Stimulated activated CD8-positive, alpha-beta memory T cell treated with anti-CD3 and anti-CD28 coated beads, Interleukin-4, amount 100 ng/mL, for 24 hours (primary cell): ENCODE data around the gene TPBGL.

Experiments used
- DNase-seq: peaks from one replicate; pipeline ENCODE4 v3.0.0-alpha.2; 2020; ENCODE audit warnings: low read depth

TPBGL gene, protein sequence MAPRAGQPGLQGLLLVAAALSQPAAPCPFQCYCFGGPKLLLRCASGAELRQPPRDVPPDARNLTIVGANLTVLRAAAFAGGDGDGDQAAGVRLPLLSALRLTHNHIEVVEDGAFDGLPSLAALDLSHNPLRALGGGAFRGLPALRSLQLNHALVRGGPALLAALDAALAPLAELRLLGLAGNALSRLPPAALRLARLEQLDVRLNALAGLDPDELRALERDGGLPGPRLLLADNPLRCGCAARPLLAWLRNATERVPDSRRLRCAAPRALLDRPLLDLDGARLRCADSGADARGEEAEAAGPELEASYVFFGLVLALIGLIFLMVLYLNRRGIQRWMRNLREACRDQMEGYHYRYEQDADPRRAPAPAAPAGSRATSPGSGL

DNA sequence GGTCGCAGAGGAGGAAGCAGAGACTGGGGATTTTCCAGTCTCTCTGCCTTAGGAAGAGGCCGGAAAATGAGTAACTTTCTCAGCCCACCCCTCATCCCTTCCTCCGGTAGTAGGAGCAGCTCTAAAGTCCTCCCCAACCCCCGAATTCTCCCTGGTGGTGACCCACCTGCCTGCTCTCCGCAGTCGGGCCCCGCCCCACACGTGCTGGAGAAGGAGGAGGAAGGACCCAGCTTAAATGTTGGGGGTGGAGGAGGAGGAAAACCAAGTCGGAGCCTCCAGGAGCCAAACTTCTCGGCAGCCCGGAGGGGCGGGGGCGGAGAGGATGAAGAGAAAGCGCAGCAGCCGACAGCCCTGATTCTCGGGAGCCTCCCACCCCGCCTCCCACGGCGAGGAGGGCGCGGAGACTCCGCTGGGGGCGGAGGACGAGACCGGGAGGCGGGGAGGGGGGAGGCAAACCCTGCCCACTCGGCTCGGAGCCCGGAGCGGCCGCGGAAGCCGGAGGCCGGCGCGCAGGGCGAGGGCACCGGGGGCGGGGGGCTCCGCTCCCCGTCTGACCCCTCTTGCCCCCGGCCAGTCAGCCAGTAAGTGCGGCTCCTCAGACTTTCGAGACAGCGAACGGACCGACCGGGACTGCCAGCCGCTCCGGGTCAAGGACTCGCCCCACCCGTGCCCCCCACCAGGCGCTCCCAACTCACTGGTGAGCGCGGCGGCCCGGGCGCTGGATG is at the start of gene TPBGL:
Gene TPBGL (plus strand): TSS at position 464 of the 725 bp plus-strand sequence. CDS start 276 bp downstream, outside the sequence.
- no peak for DNase-seq

DNA sequence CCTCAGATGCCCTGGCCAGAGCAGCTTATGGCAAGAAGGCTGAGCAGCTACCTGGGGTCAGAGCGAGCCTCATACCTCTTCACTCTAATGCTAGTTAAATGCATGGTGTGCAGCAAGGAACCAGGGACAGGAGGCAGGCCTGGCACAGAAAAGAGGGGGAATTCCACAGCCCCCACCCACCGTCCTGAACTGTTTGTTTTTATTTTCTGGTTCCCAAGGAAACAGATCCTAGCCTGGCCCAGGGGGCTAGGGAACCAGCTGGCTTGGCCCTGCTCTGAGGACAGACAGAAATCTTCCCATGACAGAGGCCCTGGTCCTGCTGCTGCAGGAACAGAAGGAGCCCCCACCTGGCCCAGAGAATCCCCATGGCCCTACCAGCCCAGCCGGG is 49.2 kb upstream of the TPBGL start:
- no peak for DNase-seq

DNA sequence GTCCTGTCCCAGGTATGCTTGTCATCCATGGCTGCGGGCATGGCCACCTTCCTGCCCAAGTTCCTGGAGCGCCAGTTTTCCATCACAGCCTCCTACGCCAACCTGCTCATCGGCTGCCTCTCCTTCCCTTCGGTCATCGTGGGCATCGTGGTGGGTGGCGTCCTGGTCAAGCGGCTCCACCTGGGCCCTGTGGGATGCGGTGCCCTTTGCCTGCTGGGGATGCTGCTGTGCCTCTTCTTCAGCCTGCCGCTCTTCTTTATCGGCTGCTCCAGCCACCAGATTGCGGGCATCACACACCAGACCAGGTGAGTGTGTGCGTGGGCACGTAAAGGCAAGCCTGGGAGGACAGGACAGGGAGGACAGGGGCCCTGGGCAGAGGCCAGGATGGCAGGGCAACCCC is 47.3 kb upstream of the TPBGL start:
- no peak for DNase-seq

DNA sequence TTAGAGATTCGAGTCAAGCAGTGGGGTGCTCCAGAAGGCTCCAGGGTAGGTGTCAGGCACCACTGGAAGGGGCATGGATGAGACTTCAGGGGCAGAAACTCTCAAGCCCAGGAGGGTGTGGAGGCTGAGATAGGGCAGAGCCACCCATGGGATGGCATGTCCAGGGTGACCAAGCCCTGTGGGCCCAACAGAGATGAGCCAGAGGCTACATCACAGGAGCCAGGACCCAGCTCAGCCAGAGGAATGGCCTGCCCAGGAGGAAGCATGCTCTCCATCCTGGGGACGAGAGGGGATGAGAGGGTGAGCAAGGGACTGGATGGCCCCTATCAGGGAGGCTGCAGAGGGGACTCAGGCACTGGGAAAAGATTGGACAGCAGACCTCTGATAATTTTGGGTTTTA is 46.9 kb upstream of the TPBGL start:
- no peak for DNase-seq

DNA sequence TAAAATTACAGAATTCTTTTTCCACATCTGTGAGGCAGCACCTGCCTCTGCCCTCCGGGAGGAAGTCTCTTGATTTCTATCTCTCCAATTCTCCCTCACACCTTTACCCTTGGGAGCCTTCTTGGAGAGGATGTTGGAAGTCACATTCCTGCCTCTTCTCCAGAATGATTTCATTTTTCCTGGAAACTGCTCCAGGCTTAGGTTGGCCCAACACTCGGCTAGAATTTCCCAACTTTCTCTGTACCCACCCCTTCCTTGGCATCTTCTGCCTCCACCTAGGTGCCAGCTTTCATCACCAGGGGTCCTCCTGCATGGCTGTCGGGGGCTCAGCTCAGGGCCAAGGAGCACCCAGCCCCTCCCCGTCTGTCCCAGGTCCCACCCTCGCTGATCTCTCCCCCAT is 46.4 kb upstream of the TPBGL start:
- DNase-seq, result no peak

DNA sequence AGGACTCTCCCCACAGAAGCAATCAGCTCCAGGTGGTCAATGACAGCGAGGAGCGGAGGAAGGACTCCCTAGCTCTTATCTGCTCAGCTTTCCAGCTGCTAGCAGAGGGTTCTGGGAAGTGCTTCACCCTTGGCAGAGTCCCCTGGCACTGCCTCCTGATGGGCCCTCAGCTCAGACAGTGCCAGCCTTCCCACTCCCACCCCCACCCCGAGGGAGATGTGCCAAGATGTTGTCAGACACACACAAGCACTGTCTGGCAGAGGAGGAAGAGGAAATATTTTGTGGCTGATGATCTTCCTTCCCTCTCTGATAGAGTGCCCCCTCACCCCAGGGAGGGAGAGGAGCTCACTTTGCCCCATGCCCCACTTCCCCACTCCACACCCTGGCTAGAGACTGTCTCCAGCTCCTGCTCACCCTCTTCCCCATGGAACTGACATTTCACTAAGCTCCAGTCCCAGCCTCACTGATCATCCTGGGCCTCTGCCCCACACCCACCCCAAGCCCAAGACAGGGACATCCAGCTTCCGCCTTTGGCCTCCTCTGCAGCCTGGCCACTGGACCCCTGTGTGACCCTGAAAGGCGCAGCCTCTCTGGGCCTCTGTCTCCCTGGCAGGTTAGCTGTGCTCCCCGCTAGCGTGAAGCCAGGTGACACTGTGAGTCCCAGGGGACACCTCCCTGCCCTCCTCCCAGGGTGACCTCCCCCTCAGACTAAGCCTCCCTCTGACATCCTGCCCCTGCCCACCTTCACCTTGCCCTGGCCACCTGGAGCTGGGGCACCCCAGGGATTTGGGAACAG is 45.2 kb upstream of the TPBGL start:
- DNase-seq, result no peak

DNA sequence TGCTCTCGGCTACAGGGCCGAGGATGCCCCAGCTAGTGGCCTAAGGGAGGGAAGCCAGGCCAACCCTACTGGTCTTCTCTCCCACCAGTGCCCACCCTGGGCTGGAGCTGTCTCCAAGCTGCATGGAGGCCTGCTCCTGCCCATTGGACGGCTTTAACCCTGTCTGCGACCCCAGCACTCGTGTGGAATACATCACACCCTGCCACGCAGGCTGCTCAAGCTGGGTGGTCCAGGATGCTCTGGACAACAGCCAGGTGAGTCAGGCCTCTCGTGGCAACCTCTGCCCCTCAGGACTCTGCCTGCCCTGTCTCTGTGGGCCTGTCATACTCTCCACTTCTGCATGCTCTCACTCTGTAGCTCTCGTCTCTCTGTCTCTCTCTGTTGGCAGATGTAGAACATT is 44.1 kb upstream of the TPBGL start:
- no peak for DNase-seq

DNA sequence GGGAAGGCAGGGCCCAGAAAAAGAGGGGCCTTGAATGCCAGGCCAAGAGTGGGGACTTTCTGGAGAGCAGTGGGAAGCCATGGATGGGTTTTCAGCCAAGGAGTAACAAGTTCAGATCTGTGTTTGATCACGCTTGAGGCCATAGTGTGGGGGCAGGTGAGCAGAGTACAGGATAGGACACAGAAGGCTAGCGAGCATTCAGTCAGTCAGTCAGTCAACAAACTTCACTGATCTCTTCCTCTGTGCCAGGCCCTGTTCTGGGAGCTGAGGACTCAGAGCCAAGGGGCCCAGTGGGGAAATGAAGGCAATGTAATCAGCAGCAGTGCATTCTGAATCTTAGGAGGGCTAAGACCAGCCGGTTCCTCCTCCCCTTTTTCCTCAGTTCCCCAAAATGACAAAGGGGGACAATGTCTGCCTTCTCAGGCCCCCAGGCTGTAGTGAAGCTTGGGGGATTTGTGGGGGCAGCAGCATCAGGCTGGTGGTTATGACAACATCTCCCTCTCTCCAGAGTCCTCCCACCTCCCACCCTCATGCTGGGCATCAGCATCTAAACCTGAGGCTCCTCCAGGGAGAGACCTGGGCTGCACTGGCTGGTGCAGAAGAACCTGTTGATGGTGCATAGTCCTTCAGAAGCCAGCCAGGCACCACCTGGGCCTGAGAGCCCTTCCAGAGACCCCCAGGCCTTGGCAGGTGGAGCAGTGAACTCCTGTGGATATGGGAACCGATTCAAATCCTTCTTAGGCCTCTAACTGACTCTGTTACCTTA is 42.9 kb upstream of the TPBGL start:
- no peak for DNase-seq

DNA sequence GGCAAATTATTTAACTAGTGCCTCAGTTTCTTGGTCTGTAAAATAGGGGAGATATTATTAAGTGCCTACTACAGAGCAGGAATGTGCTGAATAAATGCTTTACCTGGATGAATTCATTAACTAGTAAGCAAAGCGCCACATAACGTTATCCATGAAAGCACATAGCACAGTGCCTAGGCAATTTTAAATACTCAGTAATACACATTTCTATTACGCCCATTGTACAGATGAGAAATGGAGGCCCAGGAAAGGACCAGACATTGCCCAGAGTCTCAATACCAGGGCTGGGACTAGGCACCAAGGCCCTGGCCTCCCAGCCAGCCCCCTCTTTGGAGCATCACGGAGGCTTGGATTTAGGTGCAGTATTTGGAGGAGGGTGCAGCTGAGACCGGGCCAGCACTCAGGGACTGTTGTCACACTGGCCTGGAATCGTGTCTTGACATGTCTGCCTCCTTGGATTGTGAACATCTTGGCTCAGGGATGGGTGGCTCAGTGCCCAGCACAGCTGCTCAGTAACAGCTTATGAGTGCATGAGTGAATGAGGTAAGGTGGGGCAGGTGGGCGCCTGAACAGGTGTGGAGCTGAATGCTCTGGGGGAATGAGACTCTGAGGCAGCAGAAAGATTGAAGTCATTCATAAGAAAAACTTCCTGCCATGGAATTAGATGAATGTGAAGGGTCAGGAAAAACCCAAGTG is 42.1 kb upstream of the TPBGL start:
- DNase-seq, result no peak

DNA sequence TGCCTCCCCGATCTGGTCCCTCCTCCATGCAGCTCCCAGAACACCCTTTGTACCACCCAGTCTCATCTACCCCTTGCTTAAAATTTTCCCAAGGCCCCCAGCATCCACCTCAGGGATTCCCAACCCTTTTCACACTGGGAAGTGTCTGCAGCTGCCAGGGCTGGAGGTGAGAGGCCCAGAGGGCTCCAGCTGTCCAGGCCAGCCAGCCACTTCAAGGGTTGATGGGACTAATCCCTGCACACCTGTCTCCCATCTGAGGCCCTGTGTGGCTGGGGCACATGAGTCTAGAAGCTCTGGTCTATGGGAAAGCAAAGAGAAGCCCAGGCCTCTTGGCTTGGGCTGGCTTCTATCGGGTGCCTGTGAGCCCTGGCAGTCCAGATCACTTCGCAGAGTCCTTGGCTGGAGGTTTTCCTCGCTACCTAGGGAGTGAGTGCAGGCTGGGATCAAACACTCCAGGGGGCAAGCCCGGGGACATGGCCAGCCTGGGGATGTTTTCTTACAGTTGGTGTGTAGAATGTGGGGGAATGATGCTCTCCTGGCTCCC is 41.1 kb upstream of the TPBGL start:
- no peak for DNase-seq

DNA sequence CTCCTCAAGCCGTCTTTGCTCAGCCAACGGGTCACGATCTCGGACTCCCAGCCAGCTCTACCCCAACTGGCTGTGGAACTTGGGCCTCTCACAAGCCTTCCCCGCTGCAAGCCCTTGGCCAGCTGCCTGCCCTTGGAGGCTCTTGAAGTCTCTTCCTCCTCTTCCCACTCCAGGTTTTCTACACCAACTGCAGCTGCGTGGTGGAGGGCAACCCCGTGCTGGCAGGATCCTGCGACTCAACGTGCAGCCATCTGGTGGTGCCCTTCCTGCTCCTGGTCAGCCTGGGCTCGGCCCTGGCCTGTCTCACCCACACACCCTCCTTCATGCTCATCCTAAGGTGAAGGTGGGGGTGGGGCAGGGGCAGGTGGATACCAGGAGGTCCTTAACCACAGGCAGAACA is 40.5 kb upstream of the TPBGL start:
- DNase-seq, result no peak

DNA sequence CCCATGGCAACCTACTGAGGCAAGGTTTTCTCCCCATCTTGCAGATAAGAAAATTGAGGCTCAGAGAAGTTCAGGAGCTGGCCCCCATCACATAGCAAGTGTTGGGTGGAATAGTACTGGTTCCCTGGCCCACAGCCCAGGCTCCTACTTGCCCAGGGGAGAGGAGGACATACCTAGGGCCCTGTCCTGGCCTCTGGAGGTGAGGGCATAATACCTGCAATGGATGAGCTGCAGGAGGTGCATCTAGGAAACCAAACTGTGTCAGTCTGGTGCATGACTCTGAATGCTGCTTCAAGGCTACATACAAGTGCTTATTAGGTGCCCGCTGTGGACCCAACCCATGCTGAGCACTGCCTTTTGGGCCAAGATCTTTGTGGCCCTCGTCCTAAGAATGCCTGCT is 40.0 kb upstream of the TPBGL start:
- no peak for DNase-seq

DNA sequence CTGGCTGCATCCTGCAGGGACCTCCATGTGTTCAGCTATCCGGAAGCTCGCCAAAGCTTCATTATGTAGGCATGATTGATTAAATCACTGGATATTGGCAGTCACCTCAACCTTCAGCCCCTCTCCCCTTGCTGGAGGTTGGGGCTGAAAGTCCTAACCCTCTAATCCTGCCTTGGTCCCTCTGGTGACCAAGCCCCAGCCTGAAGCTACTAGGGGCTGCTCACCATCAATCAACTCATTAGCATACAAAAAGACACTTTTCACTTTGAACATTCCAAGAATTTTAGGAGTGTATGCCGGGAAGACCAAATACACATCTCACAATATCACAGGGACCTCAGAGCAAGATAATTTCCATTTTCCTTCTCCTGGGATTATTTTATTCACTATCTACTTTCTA is 38.8 kb upstream of the TPBGL start:
- no peak for DNase-seq

DNA sequence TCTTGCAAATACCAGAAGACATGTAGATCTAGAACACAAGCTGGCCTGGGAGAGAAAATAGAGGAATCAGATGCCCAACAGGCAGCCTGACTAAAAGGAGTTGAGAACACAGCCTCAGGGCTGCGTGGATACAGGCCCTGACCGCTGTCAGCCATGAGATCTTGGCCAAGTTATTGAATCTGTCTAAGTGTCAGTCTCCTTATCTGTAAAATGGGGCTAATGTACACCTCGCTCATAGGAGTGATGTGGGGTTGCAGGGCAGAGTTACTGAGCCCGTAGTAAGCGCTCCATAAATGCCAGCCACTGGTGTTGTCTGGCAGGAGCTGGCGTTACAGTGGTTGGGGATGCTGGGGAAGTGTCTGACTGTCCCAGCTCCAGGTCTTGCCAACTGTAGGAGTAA is 38.4 kb upstream of the TPBGL start:
- DNase-seq, result no peak

DNA sequence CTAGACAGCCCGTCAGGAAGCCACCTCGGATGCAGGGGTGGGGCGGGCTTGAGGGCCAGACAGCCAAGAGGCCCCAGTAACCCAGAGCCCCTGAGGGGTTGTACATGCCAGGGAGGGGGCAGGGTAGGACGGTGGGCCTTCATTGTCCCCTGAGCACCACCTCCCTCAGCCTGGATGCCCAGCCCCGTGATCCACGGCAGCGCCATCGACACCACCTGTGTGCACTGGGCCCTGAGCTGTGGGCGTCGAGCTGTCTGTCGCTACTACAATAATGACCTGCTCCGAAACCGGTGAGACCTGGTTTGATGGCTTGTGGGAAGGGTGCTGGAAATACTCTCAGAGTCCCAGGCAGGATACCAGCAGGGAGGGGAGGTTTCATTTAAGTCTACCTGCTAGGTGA is 37.4 kb upstream of the TPBGL start:
- no peak for DNase-seq

DNA sequence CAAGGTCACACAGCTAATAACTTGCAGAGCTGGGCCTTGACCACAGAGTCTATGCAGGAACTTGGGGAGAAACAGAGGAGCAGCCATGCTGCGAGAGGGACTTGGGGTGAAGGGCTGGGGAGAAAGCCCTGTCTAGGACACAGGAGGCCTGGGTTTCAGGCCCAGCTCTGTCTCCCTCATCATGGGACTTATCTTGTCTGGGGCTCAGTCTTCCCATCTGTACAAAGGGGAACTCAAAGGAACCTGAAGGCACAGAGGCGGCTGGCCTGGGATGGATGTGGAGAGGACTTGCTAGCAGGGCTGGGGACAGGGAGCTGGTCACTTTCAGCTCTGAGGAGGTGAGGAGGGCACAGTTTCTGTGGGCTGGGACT is 36.9 kb upstream of the TPBGL start:
- DNase-seq, result no peak

DNA sequence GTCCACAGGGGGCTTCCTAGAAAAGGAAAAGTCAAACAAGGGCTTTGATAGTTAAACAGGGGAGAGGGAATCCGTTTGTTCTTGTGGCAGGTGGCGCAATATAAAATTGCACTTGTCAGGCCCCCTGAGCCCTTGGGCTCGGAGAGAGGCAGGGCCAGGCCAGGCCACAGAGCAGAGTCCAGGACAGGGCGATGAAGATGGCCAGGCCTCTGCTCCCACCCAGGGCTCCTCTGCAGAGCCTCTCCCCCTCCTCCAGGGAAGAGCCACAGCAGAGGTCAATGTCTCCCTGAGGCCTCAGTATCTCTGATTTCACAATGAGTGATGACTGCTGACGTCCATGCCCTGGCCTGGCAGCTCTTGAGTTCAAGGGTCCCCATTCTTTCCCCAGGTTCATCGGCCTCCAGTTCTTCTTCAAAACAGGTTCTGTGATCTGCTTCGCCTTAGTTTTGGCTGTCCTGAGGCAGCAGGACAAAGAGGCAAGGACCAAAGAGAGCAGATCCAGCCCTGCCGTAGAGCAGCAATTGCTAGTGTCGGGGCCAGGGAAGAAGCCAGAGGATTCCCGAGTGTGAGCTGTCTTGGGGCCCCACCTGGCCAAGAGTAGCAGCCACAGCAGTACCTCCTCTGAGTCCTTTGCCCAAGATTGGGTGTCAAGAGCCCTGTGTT is 36.4 kb upstream of the TPBGL start:
- DNase-seq, result no peak

DNA sequence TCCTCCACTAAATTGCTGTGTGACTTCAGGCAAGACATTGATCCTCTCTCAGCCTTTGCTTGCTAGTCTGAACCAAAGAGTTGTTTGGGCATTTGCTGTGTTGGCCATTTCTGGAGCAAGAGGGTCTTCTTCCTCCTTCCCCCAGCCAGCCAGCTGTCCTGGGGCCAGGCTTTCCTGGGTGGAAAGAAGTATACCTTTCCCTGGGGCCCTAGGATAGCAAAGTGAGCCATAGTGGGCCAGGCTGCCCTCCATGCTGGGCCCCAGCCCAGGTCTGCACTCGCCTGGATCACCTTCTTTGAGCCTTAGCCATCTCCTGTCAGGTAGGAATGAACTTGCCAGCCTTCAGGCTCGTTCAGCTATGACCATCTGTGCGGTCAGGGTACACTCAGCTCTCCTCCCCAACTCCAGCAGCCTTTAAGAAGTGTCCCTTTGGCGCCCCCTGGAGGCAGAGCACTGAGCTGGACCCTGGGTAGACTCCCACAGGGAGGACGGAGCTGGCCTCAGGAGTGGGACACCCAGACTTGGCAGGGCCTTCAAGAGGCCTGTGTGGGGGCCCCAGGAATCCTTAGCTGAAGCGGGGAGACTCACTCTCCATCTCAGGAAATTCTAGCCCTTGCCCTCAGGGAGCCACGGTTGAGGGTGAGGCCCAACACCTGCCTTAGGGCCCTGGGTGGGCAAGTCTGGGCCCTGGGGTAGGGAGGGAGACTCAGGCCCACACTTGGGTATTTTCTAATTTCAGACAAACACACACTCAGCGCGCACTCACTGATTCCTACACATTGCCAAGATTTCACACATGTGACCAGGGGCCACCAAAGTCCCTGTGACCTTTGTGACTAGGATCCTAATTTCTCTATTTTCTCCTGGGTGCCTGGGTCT is 35.6 kb upstream of the TPBGL start:
- DNase-seq, result peak; percentile 74

DNA sequence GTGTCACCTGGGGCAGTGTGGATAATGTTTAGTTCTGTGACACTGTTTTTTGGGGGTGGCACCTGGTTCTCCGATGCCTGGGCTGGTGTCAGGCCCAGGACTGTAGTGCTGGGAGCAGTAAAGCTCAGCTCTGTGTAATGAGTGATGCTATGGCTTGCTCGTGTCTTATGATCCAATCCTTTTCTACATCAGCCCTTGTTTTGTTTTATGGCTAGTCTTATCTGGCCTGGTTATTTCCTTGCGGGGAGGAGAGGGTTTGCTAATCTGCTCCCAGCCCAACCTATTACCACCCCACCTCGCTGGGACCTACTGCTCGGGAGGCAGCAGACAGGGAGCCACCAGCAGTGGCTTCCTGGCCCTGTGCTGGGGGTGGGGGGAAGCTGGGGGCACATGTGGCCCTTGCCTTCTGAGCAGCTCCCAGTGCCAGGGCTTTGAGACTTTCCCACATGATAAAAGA is 35.0 kb upstream of the TPBGL start:
- DNase-seq, result no peak

DNA sequence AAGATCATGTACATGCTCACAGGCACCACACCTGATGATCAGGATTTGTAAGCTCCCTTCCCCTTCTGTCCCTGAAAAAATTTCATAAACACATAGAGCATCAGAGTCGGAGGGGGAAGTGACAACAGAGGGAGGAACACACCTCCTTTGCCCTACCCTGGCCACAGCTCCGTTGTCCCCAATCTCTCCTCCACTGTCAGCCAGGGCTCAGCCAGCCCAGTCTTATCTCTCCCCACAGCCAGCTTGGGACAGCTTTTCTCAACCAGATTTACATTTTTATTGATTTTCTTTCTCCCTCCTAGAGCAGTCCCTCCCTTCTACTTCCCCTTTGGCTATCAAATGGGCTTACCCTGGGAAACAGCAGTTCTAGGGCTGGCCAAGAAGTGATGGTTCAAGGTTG is 32.1 kb upstream of the TPBGL start:
- DNase-seq, result no peak
